OCI-LY1 (cell line): ENCODE data around the gene GPR33.

Source experiments
- H2AFZ ChIP-seq: fragments of 200-600 bp; sonication (generic), shearing (Covaris generic); 2 replicates; pipeline ENCODE4 v1.6.0; 2014; ENCODE audit warnings: antibody characterized with exemption, mild to moderate bottlenecking, low read length
- H3F3A ChIP-seq: fragments of 200-600 bp; sonication (generic), shearing (Covaris generic); 2 replicates; pipeline ENCODE4 v1.6.0; 2014; ENCODE audit warnings: mild to moderate bottlenecking, antibody characterized with exemption, low read length, moderate library complexity; ENCODE audit not compliant: insufficient read depth
- H3K27ac ChIP-seq: fragments of 200-600 bp; sonication (generic); 2 replicates; pipeline ENCODE4 v1.5.1; 2014; ENCODE audit warnings: low read length, mixed run types, mild to moderate bottlenecking, low read depth; ENCODE audit not compliant: poor library complexity, severe bottlenecking
- H3K27me3 ChIP-seq: fragments of 200-600 bp; sonication (generic); 2 replicates; pipeline ENCODE4 v1.6.0; 2014; ENCODE audit warnings: antibody characterized with exemption, mild to moderate bottlenecking, low read length, moderate library complexity; ENCODE audit not compliant: insufficient read depth
- H3K36me3 ChIP-seq: fragments of 200-600 bp; sonication (generic); 2 replicates; pipeline ENCODE4 v1.6.1; 2014; ENCODE audit warnings: mild to moderate bottlenecking, antibody characterized with exemption, low read length, moderate library complexity, mixed read lengths; ENCODE audit not compliant: insufficient read depth
- H3K4me1 ChIP-seq: fragments of 200-600 bp; sonication (generic); 2 replicates; pipeline ENCODE4 v1.5.1; 2014; ENCODE audit warnings: mild to moderate bottlenecking, low read length, moderate library complexity; ENCODE audit not compliant: insufficient read depth, severe bottlenecking
- H3K4me2 ChIP-seq: fragments of 200-600 bp; sonication (generic), shearing (Covaris generic); 2 replicates; pipeline ENCODE4 v1.6.1; 2014; ENCODE audit warnings: low read length
- H3K4me3 ChIP-seq: fragments of 200-600 bp; sonication (generic); 2 replicates; pipeline ENCODE4 v1.5.1; 2014; ENCODE audit warnings: low read length, low read depth, mild to moderate bottlenecking, mixed read lengths; ENCODE audit not compliant: poor library complexity, severe bottlenecking
- H3K79me2 ChIP-seq: fragments of 200-600 bp; shearing (Covaris generic); 2 replicates; pipeline ENCODE4 v1.6.1; 2016; ENCODE audit warnings: mixed run types, low read length, mixed read lengths; ENCODE audit not compliant: insufficient read depth
- H3K9ac ChIP-seq: fragments of 200-600 bp; sonication (generic), shearing (Covaris generic); 2 replicates; pipeline ENCODE4 v1.6.1; 2014; ENCODE audit warnings: mild to moderate bottlenecking, low read length, mixed read lengths
- H3K9me2 ChIP-seq: fragments of 200-600 bp; sonication (generic), shearing (Covaris generic); 2 replicates; pipeline ENCODE4 v1.6.1; 2014; ENCODE audit warnings: low read depth, mild to moderate bottlenecking, low read length, mixed read lengths
- H3K9me3 ChIP-seq: fragments of 200-600 bp; shearing (Covaris generic); 2 replicates; pipeline ENCODE4 v1.6.1; 2014; ENCODE audit warnings: low read length, mixed read lengths
- H4K20me1 ChIP-seq: fragments of 200-600 bp; sonication (generic), shearing (Covaris generic); 2 replicates; pipeline ENCODE4 v1.6.0; 2016; ENCODE audit warnings: mild to moderate bottlenecking, low read length; ENCODE audit not compliant: insufficient read depth
- CTCF ChIP-seq: fragments of 200-600 bp; sonication (generic), shearing (Covaris generic); IDR thresholded peaks from 2 replicates; pipeline ENCODE4 v1.5.1; 2017; ENCODE audit warnings: mild to moderate bottlenecking, antibody characterized with exemption, low read length, moderate library complexity, mixed read lengths
- EZH2 ChIP-seq: fragments of 200-600 bp; sonication (generic), shearing (Covaris generic); IDR thresholded peaks from 2 replicates; pipeline ENCODE4 v1.8.0; 2017; ENCODE audit warnings: borderline replicate concordance, mixed run types, mild to moderate bottlenecking, antibody characterized with exemption, low read length, moderate library complexity, mixed read lengths

The GPR33 gene

GRCh38 chr14:31529053-31529452 lies 41.2 kb upstream of the GPR33 start:
- TF ChIP-seq CTCF (no peak), EZH2 (no peak)
- no peaks in the 10 kb centered on the region for H3K79me2 ChIP-seq
- H4K20me1 ChIP-seq: no peaks in the 10 kb centered on the region
- H3K27me3 ChIP-seq: no peaks in the 10 kb centered on the region
- no peaks in the 10 kb centered on the region for H3K9me2 ChIP-seq
- H3K9me3 ChIP-seq: no peaks in the 10 kb centered on the region
- no peak overlapping the region for H3K4me2 ChIP-seq
- H3K36me3 ChIP-seq: no peaks in the 10 kb centered on the region
- H3F3A ChIP-seq: no peaks in the 10 kb centered on the region
- H3K9ac ChIP-seq: no peak overlapping the region
- no peaks in the 10 kb centered on the region for H3K4me1 ChIP-seq
- no peak overlapping the region for H3K4me3 ChIP-seq
- no peak overlapping the region for H3K27ac ChIP-seq
- no peak overlapping the region for H2AFZ ChIP-seq

GRCh38 chr14:31527546-31527945 lies 39.7 kb upstream of the GPR33 start:
- Histone ChIP-seq H3K36me3 (no peaks in the 10 kb centered on the region), H3K4me1 (no peaks in the 10 kb centered on the region), H3K9ac (no peak overlapping the region), H4K20me1 (no peaks in the 10 kb centered on the region), H3K4me2 (no peak overlapping the region), H3K27me3 (no peaks in the 10 kb centered on the region), H3K27ac (no peak overlapping the region), H2AFZ (no peak overlapping the region), H3F3A (no peaks in the 10 kb centered on the region), H3K9me2 (no peaks in the 10 kb centered on the region), H3K4me3 (no peak overlapping the region), H3K9me3 (no peaks in the 10 kb centered on the region), H3K79me2 (no peaks in the 10 kb centered on the region)
- TF ChIP-seq CTCF (no peak), EZH2 (no peak)

GRCh38 chr14:31527087-31527486 lies 39.2 kb upstream of the GPR33 start:
- Histone ChIP-seq H3F3A (no peaks in the 10 kb centered on the region), H3K9ac (no peak overlapping the region), H3K36me3 (no peaks in the 10 kb centered on the region), H3K9me3 (no peaks in the 10 kb centered on the region), H3K27ac (no peak overlapping the region), H3K4me3 (no peak overlapping the region), H3K79me2 (no peaks in the 10 kb centered on the region), H3K4me1 (no peaks in the 10 kb centered on the region), H4K20me1 (no peaks in the 10 kb centered on the region), H2AFZ (no peak overlapping the region), H3K9me2 (no peaks in the 10 kb centered on the region), H3K4me2 (no peak overlapping the region), H3K27me3 (no peaks in the 10 kb centered on the region)
- no peak for TF ChIP-seq EZH2
- no peak for TF ChIP-seq CTCF
